ENCODE measurements around the gene TIMELESS. TPM values are rescaled to one million over a fixed set of nuclear protein-coding genes. Genes with fewer than 3 reads are reported as not detected.

Gene TIMELESS
- total RNA-seq, 4 donors from 2014 or later, result 2.1 to 19.4 (median 5.6) TPM

GRCh38 chr12:56479625-56480024, 30.4 kb upstream of the TIMELESS start:
- TF ChIP-seq POLR2A (IDR thresholded peaks at IDR 0.05) (no peak), CTCF (IDR thresholded peaks at IDR 0.05) (no peak)
- Histone ChIP-seq H3K27ac (no peak overlapping the region), H3K9me3 (no peaks in the 10 kb centered on the region), H3K4me1 (no peaks in the 10 kb centered on the region), H3K4me3 (no peak overlapping the region), H3K27me3 (no peaks in the 10 kb centered on the region), H3K36me3 (no peaks in the 10 kb centered on the region)
- no peak for DNase-seq
- intact Hi-C loops (cut with DNase I; ENCODE audit: low total_unique reads), result no loop called here

- intact Hi-C loops (cut with DNase I; ENCODE audit: low total_unique reads), result no loop called here
- TF ChIP-seq CTCF (IDR thresholded peaks at IDR 0.05) (no peak), POLR2A (IDR thresholded peaks at IDR 0.05) (no peak)
- Histone ChIP-seq H3K36me3 (no peaks in the 10 kb centered on the region), H3K9me3 (no peaks in the 10 kb centered on the region), H3K4me3 (no peak overlapping the region), H3K27me3 (no peaks in the 10 kb centered on the region), H3K27ac (no peak overlapping the region), H3K4me1 (no peaks in the 10 kb centered on the region)
- no peak for DNase-seq
Measured at GRCh38 chr12:56477521-56478225, 28.4 kb upstream of the TIMELESS start.

- intact Hi-C loops (cut with DNase I; ENCODE audit: low total_unique reads), result no loop called here
Measured at GRCh38 chr12:56476972-56477432, 27.8 kb upstream of the TIMELESS start.

GRCh38 chr12:56476143-56476542, 26.9 kb upstream of the TIMELESS start:
- no peak for DNase-seq
- Histone ChIP-seq H3K9me3 (no peaks in the 10 kb centered on the region), H3K27me3 (no peaks in the 10 kb centered on the region), H3K4me3 (no peak overlapping the region), H3K36me3 (no peaks in the 10 kb centered on the region), H3K4me1 (no peaks in the 10 kb centered on the region), H3K27ac (no peak overlapping the region)
- TF ChIP-seq CTCF (IDR thresholded peaks at IDR 0.05) (no peak), POLR2A (IDR thresholded peaks at IDR 0.05) (no peak)
- intact Hi-C loops (cut with DNase I; ENCODE audit: low total_unique reads), result no loop called here

More at GRCh38 chr12:56476972-56477432, 27.8 kb upstream of the TIMELESS start:
- TF ChIP-seq CTCF (IDR thresholded peaks at IDR 0.05) (no peak), POLR2A (IDR thresholded peaks at IDR 0.05) (no peak)
- Histone ChIP-seq H3K4me1 (no peaks in the 10 kb centered on the region), H3K4me3 (no peak overlapping the region), H3K27ac (no peak overlapping the region), H3K27me3 (no peaks in the 10 kb centered on the region), H3K36me3 (no peaks in the 10 kb centered on the region), H3K9me3 (no peaks in the 10 kb centered on the region)
- DNase-seq, result no peak

- Histone ChIP-seq H3K27me3 (no peaks in the 10 kb centered on the region), H3K27ac (no peak overlapping the region), H3K36me3 (no peaks in the 10 kb centered on the region), H3K4me1 (no peaks in the 10 kb centered on the region), H3K4me3 (no peak overlapping the region), H3K9me3 (no peaks in the 10 kb centered on the region)
- no peak for TF ChIP-seq POLR2A (IDR thresholded peaks at IDR 0.05)
- TF ChIP-seq CTCF (IDR thresholded peaks at IDR 0.05), result no peak
- DNase-seq, result no peak
- intact Hi-C loops (cut with DNase I; ENCODE audit: low total_unique reads), result no loop called here
Measured at GRCh38 chr12:56474389-56474788, 25.2 kb upstream of the TIMELESS start.
